Keratinocyte (primary cell): ENCODE results near the gene P2RY11. TPM values are rescaled to one million over a fixed set of nuclear protein-coding genes. Genes with fewer than 3 reads are reported as not detected.

Experiments used
- DNase-seq: peaks from one replicate; pipeline ENCODE4 v3.0.0-alpha.2; 2011; ENCODE audit warnings: low read depth, missing footprints, low spot score
- FAIRE-seq: peaks from 2 replicates; lab custom pipeline; 2011; peaks lifted over from hg19 to GRCh38; lab: Jason Lieb, UNC
- H2AFZ ChIP-seq: 2 replicates; pipeline ENCODE4 v1.6.0; 2012; ENCODE audit warnings: low read length, control low read depth, inconsistent platforms; ENCODE audit not compliant: control insufficient read depth
- H3K27ac ChIP-seq: 2 replicates; pipeline ENCODE4 v1.5.1; 2011; ENCODE audit warnings: low read length; ENCODE audit not compliant: control insufficient read depth, insufficient read depth
- H3K27me3 ChIP-seq: 3 replicates; pipeline ENCODE4 v1.6.0; 2011; ENCODE audit warnings: low read length; ENCODE audit not compliant: control insufficient read depth, insufficient read depth; ENCODE audit errors: extremely low read depth
- H3K36me3 ChIP-seq, 2 experiments: 2 replicates in 1 of 2; 3 replicates in 1 of 2; pipeline ENCODE4 v1.5.1; 2011; ENCODE audit warnings: low read length in 2 of 2, mild to moderate bottlenecking in 1 of 2; ENCODE audit not compliant: control insufficient read depth in 2 of 2, insufficient read depth in 2 of 2; ENCODE audit errors: extremely low read depth in 1 of 2
- H3K4me1 ChIP-seq: 3 replicates; pipeline ENCODE4 v1.5.1; 2011; ENCODE audit warnings: low read length; ENCODE audit not compliant: control insufficient read depth, insufficient read depth; ENCODE audit errors: extremely low read depth
- H3K4me2 ChIP-seq: 3 replicates; pipeline ENCODE4 v1.6.0; 2011; ENCODE audit warnings: low read depth, low read length; ENCODE audit not compliant: control insufficient read depth, insufficient read depth; ENCODE audit errors: extremely low read depth
- H3K4me3 ChIP-seq, 3 experiments: fragments of 200-600 bp in 1 of 3; sonication (generic) in 1 of 3; 2 replicates in 2 of 3; 3 replicates in 1 of 3; pipeline ENCODE4 v1.5.1; 2011 to 2016; ENCODE audit warnings: low read length in 3 of 3, mild to moderate bottlenecking in 3 of 3, control low read depth in 2 of 3, inconsistent platforms in 1 of 3, low read depth in 1 of 3, mixed read lengths in 1 of 3, mixed run types in 1 of 3, moderate library complexity in 1 of 3; ENCODE audit not compliant: control insufficient read depth in 2 of 3, insufficient read depth in 2 of 3; ENCODE audit errors: extremely low read depth in 1 of 3
- H3K79me2 ChIP-seq: 2 replicates; pipeline ENCODE4 v1.6.0; 2012; ENCODE audit warnings: low read length; ENCODE audit not compliant: control insufficient read depth, insufficient read depth
- H3K9ac ChIP-seq: 3 replicates; pipeline ENCODE4 v1.6.0; 2011; ENCODE audit warnings: low read length; ENCODE audit not compliant: control insufficient read depth, insufficient read depth; ENCODE audit errors: extremely low read depth
- H3K9me1 ChIP-seq: 3 replicates; pipeline ENCODE4 v1.6.0; 2011; ENCODE audit warnings: low read length; ENCODE audit not compliant: control insufficient read depth, insufficient read depth; ENCODE audit errors: extremely low read depth
- H3K9me3 ChIP-seq: 2 replicates; pipeline ENCODE4 v1.5.1; 2012; ENCODE audit warnings: low read depth, low read length; ENCODE audit not compliant: control insufficient read depth
- H4K20me1 ChIP-seq: 3 replicates; pipeline ENCODE4 v1.6.0; 2011; ENCODE audit warnings: low read length; ENCODE audit not compliant: control insufficient read depth, insufficient read depth; ENCODE audit errors: extremely low read depth
- CTCF ChIP-seq, 3 experiments: IDR thresholded peaks in 1 of 3; conservative IDR thresholded peaks in 1 of 3; optimal IDR thresholded peaks in 1 of 3; 2 replicates in 2 of 3; 3 replicates in 1 of 3; pipeline versions ENCODE3 to v1.5.1; 2011; ENCODE audit warnings: low read length in 3 of 3, mild to moderate bottlenecking in 3 of 3, moderate library complexity in 2 of 3, control low read depth in 1 of 3, inconsistent platforms in 1 of 3; ENCODE audit not compliant: insufficient read depth in 2 of 3; ENCODE audit errors: extremely low read depth in 1 of 3
- EZH2 ChIP-seq: IDR thresholded peaks from one replicate; pipeline ENCODE4 v1.6.1; 2012; ENCODE audit warnings: inconsistent platforms, mild to moderate bottlenecking, low read length, moderate library complexity
- dilution Hi-C: fragments of 300-500 bp; cut with MboI; formaldehyde crosslinking; loops from one replicate; pipeline ENCODE4 v1.7.0; 2020; ENCODE audit warnings: low sequenced_read_pairs; ENCODE audit not compliant: extremely low pct_ligation_motif_present
- polyA plus RNA-seq, 5 experiments: library from polyadenylated mRNA; depleted of rRNA in 3 of 5; stranded (reverse) in 3 of 5; stranded (forward) in 1 of 5; unstranded in 1 of 5; fragments of >200 nt; gene quantifications; 1 replicate in 1 of 5; 2 replicates in 3 of 5; 3 replicates in 1 of 5; pipeline versions ENCODE4 v1.2.1 to v1.2.3, GENCODE V29; 2011 to 2012; ENCODE audit warnings: missing spikeins in 2 of 5, low read depth in 1 of 5, low replicate concordance in 1 of 5

P2RY11 gene
- polyA plus RNA-seq, 1 donor (not counting 4 experiments of a cell fraction or from before 2014, with no cell fraction given), result 3.2 TPM

DNA sequence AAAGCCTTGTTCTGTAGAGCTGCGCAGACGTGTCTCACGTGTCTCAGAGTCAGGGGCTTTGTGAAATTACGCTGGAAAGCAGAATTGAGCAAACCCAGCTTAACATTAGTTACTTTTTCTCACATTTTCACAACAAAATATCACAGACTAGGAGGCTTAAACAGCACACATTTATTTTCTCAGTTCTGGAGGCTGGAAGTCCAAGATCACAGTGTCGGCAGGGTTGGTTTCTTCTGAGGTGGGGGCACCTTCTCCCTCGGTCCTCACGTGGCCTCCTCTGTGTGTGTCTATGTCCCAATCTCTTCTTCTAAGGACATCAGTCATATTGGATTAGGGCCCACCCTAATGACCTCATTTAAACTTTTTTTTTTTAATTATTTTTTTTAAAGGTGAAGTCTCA lies 12.9 kb downstream of the P2RY11 start:
- FAIRE-seq (no peak), DNase-seq (no peak)
- H3K27ac ChIP-seq, result no peak overlapping the region
- no peak overlapping the region for H2AFZ ChIP-seq
- TF ChIP-seq CTCF (optimal IDR thresholded peaks at IDR 0.05 in 1 of 3, IDR thresholded peaks at IDR 0.05 in 1 of 3, conservative IDR thresholded peaks at IDR 0.05 in 1 of 3; ENCODE audit: extremely low read depth in 1 of 3, insufficient read depth in 2 of 3, low read length in 3 of 3) (no peak), EZH2 (no peak)
- peaks cover 7% of the 10 kb centered on the region for H3K4me1 ChIP-seq
- peaks cover 3% of the 10 kb centered on the region for H3K79me2 ChIP-seq
- no peak overlapping the region for H3K4me3 ChIP-seq
- no peaks in the 10 kb centered on the region for H3K27me3 ChIP-seq
- dilution Hi-C loops, result no loop called here
- no peak overlapping the region for H3K9ac ChIP-seq
- H4K20me1 ChIP-seq, result no peaks in the 10 kb centered on the region
- H3K9me3 ChIP-seq, result no peaks in the 10 kb centered on the region
- H3K36me3 ChIP-seq, result peaks cover 2 to 5% of the 10 kb centered on the region in 2 experiments
- H3K9me1 ChIP-seq, result no peaks in the 10 kb centered on the region
- H3K4me2 ChIP-seq, result no peak overlapping the region

DNA sequence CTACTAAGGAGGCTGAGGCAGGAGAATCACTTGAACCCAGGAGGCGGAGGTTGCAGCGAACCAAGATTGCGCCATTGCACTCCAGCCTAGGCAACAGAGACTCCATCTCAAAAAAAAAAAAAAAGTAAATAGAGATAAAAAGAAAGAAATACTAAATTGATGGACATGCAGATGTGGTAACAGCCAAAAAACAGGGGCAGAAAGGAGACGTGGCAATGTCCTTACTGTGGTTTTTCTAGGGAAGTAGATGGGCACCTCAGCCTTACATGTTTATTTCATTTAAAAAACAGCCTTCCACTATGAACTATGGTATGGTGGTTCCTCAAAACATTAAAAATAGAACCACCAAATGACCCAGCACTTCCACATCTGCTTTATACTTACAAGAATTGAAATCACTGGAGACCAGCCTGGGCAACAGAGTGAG lies 14.7 kb downstream of the P2RY11 start:
- H3K27ac ChIP-seq, result no peak overlapping the region
- no peaks in the 10 kb centered on the region for H3K9me3 ChIP-seq
- H3K4me3 ChIP-seq, result no peak overlapping the region
- H3K9ac ChIP-seq, result no peak overlapping the region
- DNase-seq (no peak), FAIRE-seq (no peak)
- no peaks in the 10 kb centered on the region for H3K79me2 ChIP-seq
- no peaks in the 10 kb centered on the region for H3K4me1 ChIP-seq
- no peaks in the 10 kb centered on the region for H4K20me1 ChIP-seq
- dilution Hi-C loops, result no loop called here
- H3K9me1 ChIP-seq, result no peaks in the 10 kb centered on the region
- H2AFZ ChIP-seq, result no peak overlapping the region
- H3K4me2 ChIP-seq, result no peak overlapping the region
- TF ChIP-seq EZH2, result no peak
- no peak for TF ChIP-seq CTCF (optimal IDR thresholded peaks at IDR 0.05 in 1 of 3, IDR thresholded peaks at IDR 0.05 in 1 of 3, conservative IDR thresholded peaks at IDR 0.05 in 1 of 3; ENCODE audit: extremely low read depth in 1 of 3, insufficient read depth in 2 of 3, low read length in 3 of 3)
- H3K27me3 ChIP-seq, result no peaks in the 10 kb centered on the region
- H3K36me3 ChIP-seq, result peaks cover 2 to 5% of the 10 kb centered on the region in 2 experiments
